SK-MEL-5 (cell line): ENCODE data around the gene RAP1B. TPM values are rescaled to one million over a fixed set of nuclear protein-coding genes. Genes with fewer than 3 reads are reported as not detected.

Experiments used
- DNase-seq: peaks from one replicate; pipeline ENCODE4 v3.0.0-alpha.2; 2016; ENCODE audit warnings: low read depth, low spot score
- in situ Hi-C: cut with HindIII; loops from 2 replicates; pipeline ENCODE4 v1.10.0; 2016; ENCODE audit warnings: low sequenced_read_pairs, high pct_unique_total_duplicates, low pct_unique_long_range_greater_than_20kb
- polyA plus RNA-seq, 2 experiments: library from polyadenylated mRNA; depleted of rRNA; stranded (reverse); fragments of >200 nt; gene quantifications; 2 replicates each; pipeline ENCODE4 v1.2.3, GENCODE V29; 2015
- total RNA-seq: library from RNA; depleted of rRNA; stranded (reverse); fragments of >200 nt; shearing (Covaris generic); gene quantifications from 2 replicates; pipeline ENCODE4 v1.2.3, GENCODE V29; 2014; rRNA removed

The RAP1B gene
- total RNA-seq = 131 and 144 TPM in 2 replicates
- 144 and 289 TPM in 2 replicates for polyA plus RNA-seq (2015; cell fraction: cytosol; rRNA removed)
- polyA plus RNA-seq (2015; cell fraction: nucleus; rRNA removed) = 54.3 and 64.6 TPM in 2 replicates

DNA sequence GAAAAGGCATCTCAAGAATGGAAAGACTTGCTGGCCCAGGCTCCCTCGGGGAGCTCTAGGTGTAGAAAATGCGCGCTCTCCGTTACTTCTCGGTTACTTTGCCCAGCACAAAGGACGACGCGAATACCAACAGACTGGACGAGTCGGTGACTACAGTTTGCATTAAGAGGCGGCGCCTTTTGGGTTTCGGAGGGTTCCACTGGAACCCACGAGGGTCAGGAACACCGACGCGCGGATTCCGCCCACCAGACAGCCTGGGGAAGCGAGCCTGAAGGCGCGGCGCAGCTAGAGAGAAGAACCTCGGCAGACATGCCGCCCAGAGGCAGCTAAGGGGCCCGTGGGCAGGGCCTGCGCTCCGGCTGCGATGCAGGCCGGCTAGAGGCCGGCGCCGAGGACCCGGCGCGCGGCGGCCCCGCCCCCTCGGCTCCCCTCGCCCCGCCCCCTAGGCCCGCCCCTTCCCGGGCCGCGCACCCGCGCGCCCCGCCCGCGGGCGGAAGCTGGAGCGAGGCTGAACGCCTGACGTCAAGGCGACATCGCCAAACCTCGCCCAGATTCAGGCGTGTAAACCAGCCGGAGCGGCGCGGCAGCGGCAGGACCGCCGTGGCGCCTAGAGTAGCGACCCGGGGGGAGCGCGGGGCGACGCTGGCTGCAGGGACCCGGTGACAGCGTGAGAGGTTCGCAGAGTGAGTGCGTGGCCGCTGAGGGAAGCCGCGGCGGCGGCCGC is at the start of gene RAP1B:
Gene RAP1B, plus strand, starts transcription at position 530 of the 724 bp plus-strand sequence. CDS start 37,826 bp downstream, outside the sequence.
- peak; percentile 91 for DNase-seq
- in situ Hi-C loops = no loop called here

DNA sequence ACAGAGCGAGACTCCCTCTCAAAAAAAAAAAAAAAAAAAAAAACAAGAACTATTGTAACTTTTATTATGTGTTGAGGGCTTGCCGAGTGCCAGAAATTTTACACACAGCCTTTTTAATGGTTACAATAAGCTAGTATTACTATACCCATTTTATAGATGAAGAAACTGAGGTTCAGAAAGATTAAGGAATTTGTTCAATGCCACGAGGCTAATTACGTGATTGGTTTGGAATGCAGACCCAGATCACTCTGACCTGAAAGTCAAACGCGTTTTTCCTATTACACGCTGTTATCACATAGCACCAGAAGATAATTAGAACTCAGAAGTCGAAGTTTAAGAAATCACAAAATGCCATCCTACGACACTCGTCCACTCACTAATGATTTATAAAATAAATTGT is 48.9 kb upstream of the RAP1B start:
- in situ Hi-C loops = no loop called here
- no peak for DNase-seq

DNA sequence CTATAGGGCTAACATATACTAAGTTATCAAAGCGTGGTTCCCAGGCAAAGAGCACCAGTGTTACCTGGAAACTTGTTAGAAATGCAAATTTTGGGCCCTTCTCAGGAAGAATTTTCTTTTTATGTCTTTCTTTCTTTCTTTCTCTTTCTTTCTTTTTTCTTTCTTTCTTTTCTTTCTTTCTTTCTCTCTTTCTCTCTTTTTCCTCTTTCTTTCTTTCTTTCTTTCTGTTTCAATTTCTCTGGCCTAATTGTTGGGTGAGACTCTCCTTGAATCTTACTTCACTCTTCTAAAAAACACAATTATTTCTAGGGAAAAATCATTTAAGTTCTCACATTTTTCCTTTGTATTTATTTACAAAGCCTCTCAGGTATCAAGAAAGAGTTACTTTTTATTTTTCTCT is 46.5 kb upstream of the RAP1B start:
- no peak for DNase-seq
- in situ Hi-C loops = no loop called here

DNA sequence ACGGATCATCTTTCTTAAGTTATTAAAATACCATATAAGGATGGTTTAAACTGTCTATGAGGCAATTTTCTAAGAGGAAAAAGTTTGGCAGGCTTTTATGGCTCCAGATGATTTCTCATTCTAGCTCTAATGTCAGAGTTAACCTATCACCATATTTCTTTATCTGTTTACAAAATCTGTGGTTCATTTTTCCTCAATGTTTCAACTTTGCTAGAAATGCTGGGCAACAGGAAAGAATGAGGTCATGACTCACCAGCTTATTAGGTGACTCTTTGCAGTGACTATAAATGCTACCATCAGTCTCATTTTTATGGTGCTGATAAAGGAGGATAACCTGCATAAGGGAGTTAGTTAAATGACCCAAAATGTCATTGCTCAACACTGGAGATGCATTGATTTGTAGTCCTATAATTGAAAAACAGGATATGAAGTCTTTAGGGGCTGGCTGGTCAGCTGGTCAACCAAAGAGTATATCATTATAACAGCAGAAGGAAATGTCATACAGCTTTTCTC is 45.3 kb upstream of the RAP1B start:
- DNase-seq = no peak
- in situ Hi-C loops = no loop called here

DNA sequence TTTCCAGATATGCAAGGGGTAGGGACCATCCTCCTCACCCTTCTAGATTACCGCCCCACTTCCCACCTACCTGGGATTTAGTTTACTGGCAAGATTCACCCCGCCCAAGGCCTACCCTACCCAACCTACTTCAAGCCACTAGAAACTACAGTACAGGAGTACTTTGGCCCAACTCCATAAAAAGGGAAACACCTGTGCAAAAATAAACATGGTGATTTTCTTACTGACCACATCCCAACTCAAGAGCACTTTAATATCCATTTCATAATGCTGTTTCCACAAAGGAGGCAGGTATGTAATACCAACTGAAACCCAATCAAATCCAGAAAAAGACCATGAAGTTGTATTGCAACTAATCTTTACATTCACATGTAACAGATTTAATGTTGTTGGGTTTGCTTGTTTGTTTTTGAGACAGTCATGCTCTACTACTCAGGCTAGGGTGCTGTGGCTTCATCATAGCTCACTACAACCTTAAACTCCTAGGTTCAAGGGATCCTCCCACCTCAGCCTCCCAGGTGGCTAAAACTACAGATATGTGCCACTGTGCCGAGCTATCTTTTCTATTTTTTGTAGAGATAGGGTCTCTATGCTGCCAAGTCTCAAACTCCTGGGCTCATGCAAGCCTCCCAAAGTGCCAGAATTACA is 41.7 kb upstream of the RAP1B start:
- in situ Hi-C loops = no loop called here

DNA sequence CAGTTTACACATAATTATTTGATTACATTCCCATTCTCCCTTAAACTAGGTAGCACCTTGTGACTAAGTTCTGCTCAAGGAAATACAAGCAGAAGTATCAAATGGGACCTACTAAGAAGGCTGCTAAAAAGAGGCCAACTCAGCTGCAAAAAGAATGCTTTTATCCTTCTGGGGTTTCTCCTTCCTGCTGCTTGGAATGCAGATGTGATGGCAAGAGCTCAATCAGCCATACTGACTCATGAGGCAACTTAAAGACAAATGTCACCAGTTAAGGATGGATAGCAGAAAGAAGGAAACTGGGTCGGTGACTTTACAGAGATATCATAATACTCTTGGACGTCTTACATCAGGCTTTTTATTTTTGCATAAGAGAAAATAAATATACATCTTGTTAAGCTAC is 38.0 kb upstream of the RAP1B start:
- in situ Hi-C loops = no loop called here
- DNase-seq = no peak

More for the DNA sequence above, 41.7 kb upstream of the RAP1B start:
- no peak for DNase-seq

DNA sequence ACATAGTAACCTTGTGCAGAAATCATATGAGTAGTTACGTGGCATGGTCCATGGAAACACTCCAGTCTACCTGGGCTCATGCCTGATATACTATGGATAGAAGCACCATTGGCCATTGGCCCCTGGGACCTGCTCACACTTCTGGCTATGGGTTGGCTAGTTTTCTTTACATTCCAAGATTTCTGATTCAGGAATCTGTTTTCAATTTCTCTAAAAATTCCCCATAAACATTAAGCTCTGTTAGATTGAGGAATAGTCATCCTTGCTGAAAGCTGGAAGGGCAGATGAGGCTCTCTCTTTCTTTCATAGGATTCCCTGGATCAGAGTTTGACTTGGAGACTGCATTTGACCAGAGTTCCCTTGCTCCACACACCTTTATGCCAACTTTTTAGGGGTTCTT is 37.3 kb upstream of the RAP1B start:
- DNase-seq = no peak
- in situ Hi-C loops = no loop called here

DNA sequence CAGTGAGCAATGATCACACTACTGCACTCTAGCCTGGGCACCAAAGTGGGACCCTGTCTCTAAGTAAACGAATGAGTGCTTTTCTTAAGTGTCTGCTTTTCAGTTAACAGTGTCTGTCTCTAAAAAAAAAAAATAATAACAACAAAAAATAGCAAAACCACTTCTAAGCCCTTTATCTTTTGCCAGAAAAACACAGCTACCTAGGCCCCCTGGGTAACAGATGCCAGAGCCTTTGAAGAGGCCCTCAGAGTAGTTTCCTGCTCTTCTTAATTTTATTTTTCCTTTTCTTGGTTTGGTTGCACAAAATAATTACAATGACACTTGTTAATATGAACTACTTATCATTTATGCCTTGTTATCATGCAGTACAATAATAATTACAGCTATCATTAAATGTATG is 32.8 kb upstream of the RAP1B start:
- in situ Hi-C loops = no loop called here
- DNase-seq = no peak

DNA sequence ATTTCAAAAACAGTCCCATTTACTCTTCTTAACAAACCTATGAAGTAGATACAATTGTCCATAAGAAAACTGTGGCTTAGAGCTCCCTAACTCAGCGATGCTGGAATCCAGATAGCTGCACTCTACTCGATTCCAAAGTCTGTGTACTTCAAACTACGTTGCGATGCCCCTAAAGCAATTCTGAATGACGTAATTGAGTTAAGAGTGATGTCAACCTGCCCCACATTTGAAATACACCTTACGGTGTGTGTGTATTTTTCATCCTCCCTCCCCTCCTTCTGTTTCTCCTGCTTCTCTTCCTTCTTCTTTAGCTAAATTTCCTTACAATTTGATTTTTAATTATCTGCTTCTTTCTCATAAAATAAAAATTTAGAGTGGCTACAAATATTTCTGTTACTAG is 31.9 kb upstream of the RAP1B start:
- in situ Hi-C loops = no loop called here
- no peak for DNase-seq

DNA sequence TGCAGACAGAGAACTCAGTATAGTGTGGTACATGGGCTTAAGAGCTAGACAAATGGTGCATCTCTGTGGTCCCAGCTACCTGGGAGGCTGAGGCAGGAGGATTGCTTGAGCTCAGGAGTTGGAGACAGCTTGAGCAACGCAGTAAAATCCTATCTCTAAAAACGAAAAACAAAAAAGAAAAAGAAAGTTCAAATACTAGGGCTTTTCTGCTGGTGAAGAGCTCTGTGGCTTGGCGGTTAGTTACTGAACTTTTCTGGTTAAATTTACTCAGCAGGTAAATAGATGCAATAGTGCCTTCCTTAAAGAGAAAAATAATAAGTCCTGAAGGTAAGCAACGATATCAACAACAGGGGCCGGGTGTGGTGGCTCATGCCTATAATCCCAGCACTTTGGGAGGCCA is 31.4 kb upstream of the RAP1B start:
- DNase-seq = no peak

DNA sequence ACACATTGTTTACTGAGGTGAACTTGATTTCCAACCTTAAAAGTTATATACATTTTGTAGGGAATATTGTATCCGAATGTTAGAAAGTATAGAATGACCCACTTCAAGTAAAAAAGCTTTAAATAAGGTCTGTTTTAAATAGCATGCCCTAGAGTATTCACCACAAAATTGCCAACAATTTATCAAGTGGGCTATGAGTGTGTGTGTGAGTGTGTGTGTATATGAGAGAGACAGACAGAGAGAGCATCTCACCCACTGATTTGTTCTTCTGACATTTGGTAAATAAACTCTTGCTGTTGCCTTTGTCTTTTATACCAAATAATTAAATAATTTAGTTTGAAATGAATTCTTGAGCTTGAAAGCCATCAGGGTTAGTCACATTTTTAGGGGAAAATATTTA is 29.8 kb upstream of the RAP1B start:
- in situ Hi-C loops = no loop called here
- DNase-seq = no peak

More for the DNA sequence above, 31.4 kb upstream of the RAP1B start:
- in situ Hi-C loops = no loop called here

DNA sequence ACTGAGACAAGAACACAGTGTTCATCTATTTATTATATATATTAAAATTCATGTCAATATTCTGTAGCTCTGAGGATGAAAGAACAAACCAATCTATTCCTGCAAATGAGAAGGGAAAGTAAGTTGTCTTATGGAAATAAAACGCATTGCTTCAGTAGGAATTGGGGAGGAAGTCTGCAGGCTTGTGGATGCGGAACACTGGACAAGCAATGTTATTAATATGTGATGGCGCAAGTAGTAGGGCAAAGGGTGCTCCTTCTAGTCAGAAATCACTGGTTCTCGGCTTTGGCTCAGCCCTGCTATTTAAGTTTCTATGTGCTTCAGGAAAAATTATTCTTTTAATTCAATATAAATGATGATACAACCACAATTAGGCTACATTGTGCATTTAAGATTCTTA is 28.8 kb upstream of the RAP1B start:
- DNase-seq = no peak
- in situ Hi-C loops = no loop called here

DNA sequence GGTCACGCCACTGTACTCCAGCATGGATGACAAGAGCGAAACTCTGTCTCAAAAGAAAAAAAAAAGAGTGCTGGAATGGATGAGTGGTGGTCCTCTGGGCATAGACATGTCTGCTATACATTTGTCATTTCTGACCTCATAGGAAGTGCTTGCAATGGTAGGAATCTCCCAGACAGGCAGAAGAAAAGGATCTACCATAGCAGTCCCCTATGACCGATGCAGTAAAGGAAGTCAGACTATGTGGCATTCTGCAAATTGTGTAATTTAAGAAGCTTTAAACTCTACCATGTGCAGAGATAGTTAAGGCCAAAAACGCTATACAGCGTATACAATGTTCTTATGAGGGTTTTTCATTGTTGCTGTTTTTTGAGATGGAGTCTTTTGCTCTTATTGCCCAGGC is 24.7 kb upstream of the RAP1B start:
- DNase-seq = no peak
- in situ Hi-C loops = no loop called here

DNA sequence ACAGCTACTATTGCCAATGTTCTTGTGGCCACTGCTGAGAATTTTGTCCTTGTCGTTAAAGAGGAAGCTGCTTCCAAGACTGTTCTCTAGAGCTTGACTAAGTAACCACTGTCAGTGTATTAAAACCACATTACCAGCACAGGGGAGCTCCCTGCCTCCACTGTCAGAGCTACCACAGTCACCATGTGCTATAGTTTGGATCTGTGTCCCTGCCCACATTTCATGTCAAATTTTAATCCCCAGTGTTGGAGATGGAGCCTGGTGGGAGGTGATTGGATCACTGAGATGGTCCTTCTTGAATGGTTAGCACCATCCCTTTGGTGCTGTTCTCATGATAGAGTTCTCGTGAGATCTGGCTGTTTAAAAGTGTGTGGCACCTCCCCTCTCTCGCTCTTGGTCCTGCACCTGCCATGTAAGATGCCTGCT is 23.2 kb upstream of the RAP1B start:
- no peak for DNase-seq
- in situ Hi-C loops = no loop called here

DNA sequence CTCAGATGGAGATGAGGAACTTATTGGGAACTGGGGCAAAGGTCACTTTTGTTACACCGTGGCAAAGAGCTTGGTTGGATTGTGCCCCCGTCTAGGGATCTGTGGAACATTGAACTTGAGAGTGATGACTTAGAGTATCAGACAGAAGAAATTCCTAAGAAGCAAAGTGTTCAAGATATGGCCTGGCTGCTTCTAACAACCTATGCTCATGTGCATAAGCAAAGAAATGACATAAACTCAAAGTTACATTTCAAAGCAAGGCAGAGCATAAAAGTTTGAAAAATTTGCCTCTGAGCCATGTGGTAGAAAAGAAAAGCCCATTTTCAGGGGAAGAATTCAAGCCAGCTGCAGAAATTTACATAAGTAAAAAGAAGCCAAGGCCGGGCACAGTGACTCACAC is 21.5 kb upstream of the RAP1B start:
- in situ Hi-C loops = no loop called here

DNA sequence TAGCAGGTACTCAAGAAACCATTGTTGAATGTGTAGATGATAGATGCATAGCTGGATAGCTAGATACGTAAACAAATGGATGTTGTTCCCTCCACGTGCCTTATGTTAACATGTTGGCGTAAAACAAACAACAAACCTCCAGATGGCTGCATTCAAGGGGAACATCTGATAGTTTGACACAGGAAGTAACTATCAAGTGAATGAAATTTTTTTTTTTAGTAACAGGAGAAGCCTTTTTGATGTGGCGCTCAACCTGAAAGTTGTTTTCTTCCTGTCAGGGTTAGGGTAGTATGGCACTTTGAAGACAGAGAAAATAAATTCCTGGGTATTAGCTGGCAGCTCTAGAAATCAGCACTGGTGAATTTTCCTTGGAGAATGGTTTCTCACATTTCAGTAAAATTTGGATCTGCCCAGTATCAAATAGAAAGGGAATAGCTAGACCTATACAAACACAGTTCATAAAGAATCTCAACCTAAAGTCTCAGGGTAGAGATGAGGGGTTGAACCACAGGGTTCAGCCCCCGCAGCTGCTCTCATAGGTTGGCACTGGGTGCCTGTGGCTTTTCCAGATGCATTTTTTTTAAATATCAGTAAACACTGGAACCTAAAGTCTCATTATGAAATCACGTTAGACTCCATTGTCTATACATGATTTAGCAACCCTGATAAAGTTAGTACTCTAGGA is 18.8 kb upstream of the RAP1B start:
- in situ Hi-C loops = no loop called here

More for the DNA sequence above, 21.5 kb upstream of the RAP1B start:
- DNase-seq = no peak

DNA sequence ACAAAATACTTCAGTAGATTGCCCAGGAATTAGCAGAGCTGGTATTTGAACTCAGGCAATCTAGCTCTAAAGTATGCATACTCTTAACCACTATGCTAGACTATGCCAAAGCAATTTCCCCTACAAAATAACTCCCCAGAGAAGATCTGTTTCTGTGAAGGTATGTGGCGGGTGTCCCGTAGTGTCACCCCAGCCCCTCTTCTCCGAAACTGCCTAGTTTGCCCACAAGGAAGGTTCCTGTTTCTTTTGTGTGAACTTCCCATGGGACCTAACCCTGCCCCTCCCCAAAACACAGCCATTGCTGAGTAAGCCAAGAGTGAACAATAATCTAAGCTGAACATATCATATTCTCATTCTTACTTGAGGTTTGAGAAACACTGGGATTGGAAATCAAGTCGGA is 15.5 kb upstream of the RAP1B start:
- no peak for DNase-seq
- in situ Hi-C loops = no loop called here

More for the DNA sequence above, 18.8 kb upstream of the RAP1B start:
- DNase-seq = no peak

DNA sequence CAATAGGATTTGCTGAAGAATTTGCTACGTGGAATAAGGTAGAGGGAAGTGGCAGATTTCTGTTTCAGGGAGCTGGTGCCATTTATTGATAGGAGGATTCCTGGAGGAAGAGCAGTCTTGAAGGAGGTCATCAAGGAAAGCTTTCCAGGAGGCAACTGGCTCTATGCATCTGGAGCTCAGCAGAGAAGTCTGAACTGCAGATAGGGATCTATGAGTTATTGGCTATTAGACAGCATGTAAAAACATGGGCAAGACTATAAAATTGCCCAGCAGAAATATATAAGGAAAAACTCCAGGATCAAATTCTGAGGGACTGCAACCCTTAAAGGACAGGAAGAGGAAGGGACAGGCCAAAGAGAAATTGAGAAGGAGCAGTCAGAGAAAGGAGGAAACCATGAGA is 8.9 kb upstream of the RAP1B start:
- DNase-seq = no peak
- in situ Hi-C loops = no loop called here
